ENCODE measurements around the gene URI1. TPM values are rescaled to one million over a fixed set of nuclear protein-coding genes. Genes with fewer than 3 reads are reported as not detected.

URI1 gene
- total and polyA plus RNA-seq, 7 donors: 20.8 to 69.2 (median 54.6) TPM

DNA sequence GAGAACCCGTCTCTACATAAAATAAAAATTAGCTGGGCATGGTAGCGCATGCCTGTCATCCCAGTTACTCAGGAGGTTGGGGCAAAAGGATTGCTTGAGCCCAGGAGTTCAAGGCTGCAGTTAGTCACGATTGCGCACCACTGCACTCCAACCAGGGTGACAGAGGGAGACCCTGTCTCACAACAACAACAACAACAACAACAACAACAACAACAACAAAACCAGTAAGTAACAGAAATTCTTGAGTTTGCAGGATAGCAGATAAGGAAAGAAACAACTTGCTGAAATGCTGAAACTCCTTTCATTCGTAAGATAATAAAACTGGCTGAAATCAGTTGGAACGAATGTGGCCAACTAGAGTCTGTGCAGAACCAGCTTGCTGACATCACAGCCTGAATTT, 23.1 kb upstream of the URI1 start:
- no peaks in the 10 kb centered on the region for H3K9me3 ChIP-seq
- no peak overlapping the region for H3K27ac ChIP-seq
- no peaks in the 10 kb centered on the region for H3K4me1 ChIP-seq
- no peak overlapping the region for H3K4me3 ChIP-seq
- H3K27me3 ChIP-seq: no peaks in the 10 kb centered on the region
- 77 to 89% methylated on average over 6 of the region's 6 CpGs for WGBS, 2 donors
- no peaks in the 10 kb centered on the region for H3K36me3 ChIP-seq
- TF ChIP-seq POLR2A (IDR thresholded peaks at IDR 0.05) (no peak), POLR2AphosphoS5 (IDR thresholded peaks at IDR 0.05) (no peak), EP300 (IDR thresholded peaks at IDR 0.05) (no peak)
- TF ChIP-seq, protein P1, sequence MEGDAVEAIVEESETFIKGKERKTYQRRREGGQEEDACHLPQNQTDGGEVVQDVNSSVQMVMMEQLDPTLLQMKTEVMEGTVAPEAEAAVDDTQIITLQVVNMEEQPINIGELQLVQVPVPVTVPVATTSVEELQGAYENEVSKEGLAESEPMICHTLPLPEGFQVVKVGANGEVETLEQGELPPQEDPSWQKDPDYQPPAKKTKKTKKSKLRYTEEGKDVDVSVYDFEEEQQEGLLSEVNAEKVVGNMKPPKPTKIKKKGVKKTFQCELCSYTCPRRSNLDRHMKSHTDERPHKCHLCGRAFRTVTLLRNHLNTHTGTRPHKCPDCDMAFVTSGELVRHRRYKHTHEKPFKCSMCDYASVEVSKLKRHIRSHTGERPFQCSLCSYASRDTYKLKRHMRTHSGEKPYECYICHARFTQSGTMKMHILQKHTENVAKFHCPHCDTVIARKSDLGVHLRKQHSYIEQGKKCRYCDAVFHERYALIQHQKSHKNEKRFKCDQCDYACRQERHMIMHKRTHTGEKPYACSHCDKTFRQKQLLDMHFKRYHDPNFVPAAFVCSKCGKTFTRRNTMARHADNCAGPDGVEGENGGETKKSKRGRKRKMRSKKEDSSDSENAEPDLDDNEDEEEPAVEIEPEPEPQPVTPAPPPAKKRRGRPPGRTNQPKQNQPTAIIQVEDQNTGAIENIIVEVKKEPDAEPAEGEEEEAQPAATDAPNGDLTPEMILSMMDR (IDR thresholded peaks at IDR 0.05): no peak
- DNase-seq: peak; percentile 4
- intact Hi-C loops (cut with DNase I): no loop called here

DNA sequence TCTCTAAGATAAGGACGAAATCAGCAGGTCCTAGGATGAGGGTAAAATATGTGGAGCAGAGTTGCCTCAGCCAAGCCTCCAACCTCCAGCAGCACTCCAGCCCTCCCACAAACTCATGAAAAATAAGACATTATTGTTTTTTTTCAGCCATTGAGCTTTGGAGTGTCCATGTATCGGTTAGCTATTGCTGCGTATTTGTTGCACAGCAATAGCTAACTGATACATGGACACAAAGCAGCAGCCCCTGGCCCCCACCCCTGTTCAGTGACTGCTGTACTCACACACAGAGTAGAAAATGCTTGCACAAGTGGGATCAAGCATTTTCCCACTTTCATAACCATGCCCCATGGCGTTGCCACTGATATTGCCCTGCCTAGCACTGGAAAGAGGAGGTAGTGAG, 19.1 kb upstream of the URI1 start:
- 94 to 96% methylated on average over 4 of the region's 4 CpGs for WGBS, 2 donors
- intact Hi-C loops (cut with DNase I): no loop called here
- no peak for TF ChIP-seq EP300 (IDR thresholded peaks at IDR 0.05)
- no peak for TF ChIP-seq POLR2AphosphoS5 (IDR thresholded peaks at IDR 0.05)
- TF ChIP-seq, protein P1 (IDR thresholded peaks at IDR 0.05): no peak
- TF ChIP-seq POLR2A (IDR thresholded peaks at IDR 0.05): no peak
- Histone ChIP-seq H3K4me3 (no peak overlapping the region), H3K27me3 (no peaks in the 10 kb centered on the region), H3K9me3 (no peaks in the 10 kb centered on the region), H3K27ac (no peak overlapping the region), H3K4me1 (no peaks in the 10 kb centered on the region), H3K36me3 (no peaks in the 10 kb centered on the region)
- DNase-seq: no peak

GRCh38 chr19:29923653-29924052, 18.4 kb upstream of the URI1 start:
- no peaks in the 10 kb centered on the region for H3K4me1 ChIP-seq
- no peak overlapping the region for H3K27ac ChIP-seq
- 70 to 75% methylated on average over 4 of the region's 4 CpGs for WGBS, 2 donors
- intact Hi-C loops (cut with DNase I): no loop called here
- no peaks in the 10 kb centered on the region for H3K9me3 ChIP-seq
- no peaks in the 10 kb centered on the region for H3K36me3 ChIP-seq
- H3K4me3 ChIP-seq: no peak overlapping the region
- no peaks in the 10 kb centered on the region for H3K27me3 ChIP-seq
- no peak for DNase-seq
- TF ChIP-seq POLR2A (IDR thresholded peaks at IDR 0.05) (no peak), EP300 (IDR thresholded peaks at IDR 0.05) (no peak), POLR2AphosphoS5 (IDR thresholded peaks at IDR 0.05) (no peak)
- TF ChIP-seq, protein P1 (IDR thresholded peaks at IDR 0.05): no peak

- no peak overlapping the region for H3K27ac ChIP-seq
Measured at GRCh38 chr19:29926031-29926430, 16.0 kb upstream of the URI1 start.

More at GRCh38 chr19:29926031-29926430, 16.0 kb upstream of the URI1 start:
- TF ChIP-seq POLR2A (IDR thresholded peaks at IDR 0.05) (no peak), EP300 (IDR thresholded peaks at IDR 0.05) (no peak), POLR2AphosphoS5 (IDR thresholded peaks at IDR 0.05) (no peak)
- TF ChIP-seq, protein P1 (IDR thresholded peaks at IDR 0.05): no peak
- H3K9me3 ChIP-seq: no peaks in the 10 kb centered on the region
- no peak for DNase-seq
- no peaks in the 10 kb centered on the region for H3K4me1 ChIP-seq
- H3K27me3 ChIP-seq: no peaks in the 10 kb centered on the region
- 71 to 76% methylated on average over 1 of the region's 1 CpG for WGBS, 2 donors
- no peaks in the 10 kb centered on the region for H3K36me3 ChIP-seq
- intact Hi-C loops (cut with DNase I): no loop called here
- H3K4me3 ChIP-seq: no peak overlapping the region

Data from sigmoid colon (tissue), 7 donors.